Measurements from ENCODE around the gene LASP1. TPM values are rescaled to one million over a fixed set of nuclear protein-coding genes. Genes with fewer than 3 reads are reported as not detected.

LASP1 gene
- total RNA-seq, 1 experiment from 2014 or later = 77.6 TPM

Small RNA genes within 50 kb of the gene (small RNA-seq; reads per million reads assigned to genes)
- gene MIR4727 = 0 reads per million in 2 experiments
- 0 reads per million in 2 experiments for gene MIR6779
- gene SNORA21 = 0 reads per million in 2 experiments
- 0 reads per million in 2 experiments for gene SNORA21B

Other genes with a start within 250 kb of the LASP1 start
- 9.5 and 11.6 TPM in 2 replicates for gene EPOP, start 195.1 kb upstream of the LASP1 start, total RNA-seq (2014; rRNA removed; shearing (Covaris generic))
- gene MLLT6, start 164.8 kb upstream of the LASP1 start, total RNA-seq (2014; rRNA removed; shearing (Covaris generic)) = 39.0 and 39.3 TPM in 2 replicates
- 8.0 and 11.2 TPM in 2 replicates for gene CISD3, start 139.7 kb upstream of the LASP1 start, total RNA-seq (2014; rRNA removed; shearing (Covaris generic))
- 9.1 and 10.4 TPM in 2 replicates for gene PCGF2, start 121.7 kb upstream of the LASP1 start, total RNA-seq (2014; rRNA removed; shearing (Covaris generic))
- 232 and 247 TPM in 2 replicates for gene PSMB3, start 117.3 kb upstream of the LASP1 start, total RNA-seq (2014; rRNA removed; shearing (Covaris generic))
- 34.7 and 35.6 TPM in 2 replicates for gene PIP4K2B, start 70.5 kb upstream of the LASP1 start, total RNA-seq (2014; rRNA removed; shearing (Covaris generic))
- gene CWC25, start 44.7 kb upstream of the LASP1 start, total RNA-seq (2014; rRNA removed; shearing (Covaris generic)) = 10.8 and 17.5 TPM in 2 replicates
- gene RPL23, start 16.3 kb upstream of the LASP1 start, total RNA-seq (2014; rRNA removed; shearing (Covaris generic)) = 2,388 and 2,583 TPM in 2 replicates
- gene FBXO47, start 97.3 kb downstream of the LASP1 start, total RNA-seq (2014; rRNA removed; shearing (Covaris generic)) = not detected in 2 replicates